HFFc6 (cell line): ENCODE results near the gene NTM. TPM values are rescaled to one million over a fixed set of nuclear protein-coding genes. Genes with fewer than 3 reads are reported as not detected.

Experiments
- DNase-seq: peaks from one replicate; pipeline ENCODE4 v3.0.0-alpha.2; 2018
- H3K27ac Mint-ChIP-seq: 2 replicates; pipeline ENCODE4 v1.8.0; 2020; ENCODE audit warnings: mild to moderate bottlenecking, mixed read lengths
- H3K27me3 Mint-ChIP-seq: 2 replicates; pipeline ENCODE4 v1.8.0; 2021; ENCODE audit warnings: mild to moderate bottlenecking, moderate library complexity, mixed read lengths; ENCODE audit not compliant: insufficient read depth
- H3K36me3 Mint-ChIP-seq: 2 replicates; pipeline ENCODE4 v1.8.0; 2021; ENCODE audit warnings: low read depth, mixed read lengths
- H3K4me1 Mint-ChIP-seq: 2 replicates; pipeline ENCODE4 v1.8.0; 2020; ENCODE audit warnings: low read depth, mixed read lengths
- H3K4me3 Mint-ChIP-seq: 2 replicates; pipeline ENCODE4 v1.8.0; 2020; ENCODE audit warnings: mild to moderate bottlenecking, moderate library complexity, mixed read lengths
- H3K9me3 Mint-ChIP-seq: 2 replicates; pipeline ENCODE4 v1.8.0; 2020; ENCODE audit warnings: mild to moderate bottlenecking, mixed read lengths
- total RNA-seq, 6 experiments: library from RNA; stranded (reverse); fragmentation: NEBNext Ultra II Directional; extraction: Animal tissue kit (Norgen Biotek cat#: 25700); gene quantifications; 2 replicates in 1 of 6; 3 replicates in 5 of 6; pipeline ENCODE4 v1.2.3, GENCODE V29; 2021
- TF ChIP-seq, protein P1 (sequence below): fragments of 200-600 bp; sonication (generic); IDR thresholded peaks from 2 replicates; pipeline ENCODE4 v1.5.0; 2021; ENCODE audit warnings: antibody characterized with exemption, mild to moderate bottlenecking

NTM gene
- total RNA-seq, 6 experiments from 2014 or later = 18.3 to 23.6 (median 21.7) TPM

DNA sequence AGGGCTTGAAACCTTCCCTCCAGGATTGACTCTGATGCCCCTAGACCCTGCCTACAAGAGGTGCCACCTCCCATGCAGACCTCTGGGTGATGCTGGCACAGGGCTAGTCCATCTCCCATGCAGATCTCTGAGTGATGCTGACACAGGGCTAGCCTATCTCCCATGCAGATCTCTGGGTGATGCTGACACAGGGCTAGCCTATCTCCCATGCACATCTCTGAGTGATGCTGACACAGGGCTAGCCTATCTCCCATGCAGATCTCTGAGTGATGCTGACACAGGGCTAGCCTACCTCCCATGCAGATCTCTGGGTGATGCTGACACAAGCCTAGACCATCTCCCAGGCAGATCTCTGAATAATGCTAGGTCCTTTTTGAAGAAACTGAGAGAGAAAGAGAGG lies 321.7 kb downstream of the NTM start:
- peak; percentile 53 for DNase-seq
- H3K9me3 Mint-ChIP-seq = no peaks in the 10 kb centered on the region
- H3K4me3 Mint-ChIP-seq = peak overlapping the region; percentile 79; the same call in 1 of the 2 replicates
- peak overlapping the region; percentile 22; the same call in 1 of the 2 replicates for H3K27ac Mint-ChIP-seq
- TF ChIP-seq, protein P1, sequence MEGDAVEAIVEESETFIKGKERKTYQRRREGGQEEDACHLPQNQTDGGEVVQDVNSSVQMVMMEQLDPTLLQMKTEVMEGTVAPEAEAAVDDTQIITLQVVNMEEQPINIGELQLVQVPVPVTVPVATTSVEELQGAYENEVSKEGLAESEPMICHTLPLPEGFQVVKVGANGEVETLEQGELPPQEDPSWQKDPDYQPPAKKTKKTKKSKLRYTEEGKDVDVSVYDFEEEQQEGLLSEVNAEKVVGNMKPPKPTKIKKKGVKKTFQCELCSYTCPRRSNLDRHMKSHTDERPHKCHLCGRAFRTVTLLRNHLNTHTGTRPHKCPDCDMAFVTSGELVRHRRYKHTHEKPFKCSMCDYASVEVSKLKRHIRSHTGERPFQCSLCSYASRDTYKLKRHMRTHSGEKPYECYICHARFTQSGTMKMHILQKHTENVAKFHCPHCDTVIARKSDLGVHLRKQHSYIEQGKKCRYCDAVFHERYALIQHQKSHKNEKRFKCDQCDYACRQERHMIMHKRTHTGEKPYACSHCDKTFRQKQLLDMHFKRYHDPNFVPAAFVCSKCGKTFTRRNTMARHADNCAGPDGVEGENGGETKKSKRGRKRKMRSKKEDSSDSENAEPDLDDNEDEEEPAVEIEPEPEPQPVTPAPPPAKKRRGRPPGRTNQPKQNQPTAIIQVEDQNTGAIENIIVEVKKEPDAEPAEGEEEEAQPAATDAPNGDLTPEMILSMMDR = no peak
- peaks cover 60% of the 10 kb centered on the region for H3K4me1 Mint-ChIP-seq
- H3K27me3 Mint-ChIP-seq = peaks cover 7% of the 10 kb centered on the region; the same call in 1 of the 2 replicates
- H3K36me3 Mint-ChIP-seq = no peaks in the 10 kb centered on the region; the same call in 1 of the 2 replicates

DNA sequence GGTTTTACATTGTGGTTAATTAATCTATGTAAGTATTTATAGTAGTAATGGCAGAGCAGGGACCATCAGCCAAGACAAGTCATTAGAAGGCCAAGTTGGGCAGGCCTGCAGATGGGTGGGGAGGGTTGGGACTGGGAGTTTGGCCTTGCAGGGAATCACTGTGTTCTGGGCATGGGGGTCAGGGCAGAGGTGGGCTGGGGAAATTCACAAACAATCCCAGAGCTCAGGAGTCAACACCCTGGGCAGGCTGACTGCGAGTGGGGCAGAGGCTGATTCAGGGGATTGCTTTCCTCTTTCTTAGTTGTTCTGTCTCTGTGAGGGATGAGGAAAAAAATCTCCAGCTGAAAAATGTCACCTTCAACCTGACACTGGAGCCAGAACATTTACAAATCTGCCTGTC lies 322.5 kb downstream of the NTM start:
- DNase-seq = no peak
- H3K4me1 Mint-ChIP-seq = peaks cover 56% of the 10 kb centered on the region
- H3K4me3 Mint-ChIP-seq = no peak overlapping the region
- H3K9me3 Mint-ChIP-seq = no peaks in the 10 kb centered on the region
- TF ChIP-seq, protein P1 = no peak
- H3K27me3 Mint-ChIP-seq = peaks cover 7% of the 10 kb centered on the region; the same call in 1 of the 2 replicates
- H3K36me3 Mint-ChIP-seq = no peaks in the 10 kb centered on the region; the same call in 1 of the 2 replicates
- no peak overlapping the region for H3K27ac Mint-ChIP-seq

DNA sequence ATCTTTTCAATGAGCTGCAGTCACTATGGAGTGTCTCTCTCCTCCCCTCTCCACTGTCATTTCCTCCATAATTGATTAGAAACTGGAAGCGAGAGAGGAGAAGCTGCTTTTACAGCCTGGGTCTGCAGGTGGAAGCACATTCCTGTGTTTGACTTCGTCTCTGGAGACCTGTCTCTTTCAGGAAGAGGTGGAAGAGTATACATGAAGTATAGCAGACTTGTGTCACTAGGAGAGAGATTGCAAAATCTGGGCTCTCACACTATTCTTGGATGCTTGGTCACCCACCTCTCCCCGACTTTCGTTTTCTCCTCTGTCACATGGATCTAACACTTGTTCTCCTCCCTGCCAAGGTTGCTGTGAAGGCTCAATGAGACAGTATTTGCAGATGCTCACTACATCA lies 323.3 kb downstream of the NTM start:
- Mint-ChIP-seq H3K4me1 (peaks cover 49% of the 10 kb centered on the region), H3K27ac (no peak overlapping the region), H3K27me3 (peaks cover 7% of the 10 kb centered on the region; the same call in 1 of the 2 replicates), H3K9me3 (no peaks in the 10 kb centered on the region), H3K36me3 (no peaks in the 10 kb centered on the region; the same call in 1 of the 2 replicates), H3K4me3 (no peak overlapping the region)
- DNase-seq = no peak
- TF ChIP-seq, protein P1 = no peak

DNA sequence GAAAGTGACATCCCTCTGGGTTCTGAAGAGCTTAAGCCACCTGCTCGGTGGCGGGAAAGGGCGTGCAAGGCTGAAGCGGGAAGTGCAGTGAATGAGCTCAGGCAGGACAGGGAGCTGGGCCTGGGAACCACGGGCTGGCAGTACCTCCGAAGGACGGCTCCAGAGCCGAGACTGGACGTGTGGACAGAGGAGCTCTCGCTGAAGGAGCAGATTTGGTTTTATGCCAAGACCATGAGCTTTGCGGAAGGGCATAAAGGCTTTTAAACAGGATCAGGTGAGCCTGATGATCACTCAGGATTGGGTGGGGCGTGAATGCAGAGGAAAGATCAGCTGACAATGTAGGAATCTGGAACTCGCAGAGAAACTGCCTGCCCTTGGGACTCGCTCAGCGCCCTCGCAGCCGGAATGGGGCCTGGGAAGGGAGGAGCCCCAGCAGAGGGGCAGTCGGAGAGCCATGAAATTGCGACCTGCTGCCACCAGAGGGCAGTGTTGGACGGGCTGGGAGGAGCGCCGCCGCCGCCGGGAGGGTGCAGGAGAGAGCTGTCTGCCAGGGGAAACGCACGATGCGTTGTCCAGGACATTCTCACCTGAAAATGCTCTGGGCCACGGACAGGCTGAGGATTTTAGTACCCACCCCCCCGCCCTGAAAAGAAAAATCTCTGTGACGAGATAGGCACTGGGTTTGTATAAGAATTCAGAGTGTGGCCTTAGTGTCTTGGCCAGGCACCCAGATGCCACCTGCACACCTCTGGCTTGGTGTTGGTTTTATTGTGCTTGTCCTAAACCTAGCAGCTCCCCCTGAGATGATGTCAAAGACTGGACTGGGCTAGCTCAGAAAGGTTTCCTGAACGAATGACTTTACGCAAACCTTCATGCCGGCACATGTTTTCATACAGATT lies 324.4 kb downstream of the NTM start:
- Mint-ChIP-seq H3K36me3 (no peaks in the 10 kb centered on the region; the same call in 1 of the 2 replicates), H3K27ac (no peak overlapping the region), H3K9me3 (no peaks in the 10 kb centered on the region), H3K4me1 (peaks cover 49% of the 10 kb centered on the region), H3K27me3 (peaks cover 2% of the 10 kb centered on the region; the same call in 1 of the 2 replicates), H3K4me3 (peak overlapping the region; percentile 25; the same call in 1 of the 2 replicates)
- DNase-seq = peak; percentile 57
- TF ChIP-seq, protein P1 = peak; percentile 98

DNA sequence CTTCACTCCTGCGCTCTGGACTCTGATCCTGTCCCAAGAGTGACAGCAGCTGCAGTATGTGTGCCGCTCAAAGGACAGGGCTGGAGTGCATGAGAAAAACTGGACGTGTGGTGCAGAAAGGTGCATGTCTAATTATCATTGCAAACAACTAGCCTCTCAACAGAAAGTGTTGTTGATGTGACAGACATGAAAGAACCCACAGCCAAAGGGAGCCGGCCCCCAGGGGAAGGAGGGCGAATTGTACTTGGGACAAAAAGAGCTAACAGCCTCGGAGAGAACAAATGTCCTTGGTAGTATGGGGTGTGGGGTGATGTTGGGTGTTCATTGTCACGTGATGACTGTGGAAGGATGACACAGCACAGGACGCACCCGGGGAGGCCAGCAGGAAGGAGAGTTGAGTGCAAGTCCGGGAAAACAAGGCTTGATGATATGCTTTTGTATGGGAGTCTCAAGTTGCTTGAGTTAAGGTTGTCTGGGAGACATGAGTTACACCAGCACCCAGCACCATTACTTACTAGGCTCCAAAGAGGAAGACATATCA lies 325.5 kb downstream of the NTM start:
- H3K4me3 Mint-ChIP-seq = no peak overlapping the region
- peaks cover 49% of the 10 kb centered on the region for H3K4me1 Mint-ChIP-seq
- H3K36me3 Mint-ChIP-seq = no peaks in the 10 kb centered on the region
- H3K27me3 Mint-ChIP-seq = peaks cover 2% of the 10 kb centered on the region; the same call in 1 of the 2 replicates
- H3K9me3 Mint-ChIP-seq = no peaks in the 10 kb centered on the region
- DNase-seq = no peak
- no peak overlapping the region for H3K27ac Mint-ChIP-seq
- TF ChIP-seq, protein P1 = no peak
